Skeletal muscle satellite cell (primary cell): ENCODE measurements around the gene BANF1.

ENCODE experiments used
- H3K27me3 ChIP-seq: 2 replicates; pipeline ENCODE4 v1.7.0; 2013; ENCODE audit warnings: low read length; ENCODE audit not compliant: control insufficient read depth, insufficient read depth
- H3K36me3 ChIP-seq: 2 replicates; pipeline ENCODE4 v1.7.0; 2013; ENCODE audit warnings: mild to moderate bottlenecking, control low read depth, low read length; ENCODE audit not compliant: insufficient read depth
- H3K4me1 ChIP-seq: 2 replicates; pipeline ENCODE4 v1.7.0; 2013; ENCODE audit warnings: low read length; ENCODE audit not compliant: control insufficient read depth, insufficient read depth
- H3K4me2 ChIP-seq: 2 replicates; pipeline ENCODE4 v1.7.0; 2013; ENCODE audit warnings: mild to moderate bottlenecking, low read length
- H3K4me3 ChIP-seq: 2 replicates; pipeline ENCODE4 v1.7.0; 2013; ENCODE audit warnings: low read length
- H3K9ac ChIP-seq: 2 replicates; pipeline ENCODE4 v1.7.0; 2013; ENCODE audit warnings: mild to moderate bottlenecking, low read depth, low read length, moderate library complexity
- H3K9me3 ChIP-seq: replicated peaks from 2 replicates; pipeline ENCODE4 v1.7.0; 2013; ENCODE audit warnings: mild to moderate bottlenecking, control low read depth, low read length

BANF1 gene

GRCh38 chr11:66047541-66048365 lies 45.5 kb downstream of the BANF1 start:
- Histone ChIP-seq H3K27me3 (no peaks in the 10 kb centered on the region), H3K4me3 (no peak overlapping the region), H3K4me2 (no peak overlapping the region), H3K9ac (no peak overlapping the region), H3K36me3 (no peaks in the 10 kb centered on the region), H3K4me1 (peaks cover 21% of the 10 kb centered on the region), H3K9me3 (no peaks in the 10 kb centered on the region)

GRCh38 chr11:66048547-66049323 lies 46.4 kb downstream of the BANF1 start, which contains the start of gene GAL3ST3:
Gene GAL3ST3 (minus strand): TSS chr11:66049161. CDS start chr11:66045415, 3,746 bp downstream.
- Histone ChIP-seq H3K9ac (no peak within 1 kb of the TSS), H3K4me3 (no peak within 1 kb of the TSS), H3K9me3 (no peaks in the 10 kb centered on the region), H3K36me3 (no peaks in the 10 kb centered on the region), H3K4me1 (peaks cover 28% of the 10 kb centered on the region), H3K27me3 (no peaks in the 10 kb centered on the region), H3K4me2 (no peak within 1 kb of the TSS)

- Histone ChIP-seq H3K27me3 (no peaks in the 10 kb centered on the region), H3K9me3 (no peaks in the 10 kb centered on the region), H3K36me3 (peaks cover 13% of the 10 kb centered on the region), H3K4me1 (peaks cover 24% of the 10 kb centered on the region), H3K4me3 (no peak overlapping the region), H3K9ac (peak overlapping the region; percentile 98), H3K4me2 (peak overlapping the region; percentile 80)
Observed at GRCh38 chr11:66050581-66051231, 48.4 kb downstream of the BANF1 start.

- H3K4me2 ChIP-seq = peak overlapping the region; percentile 80
- H3K9me3 ChIP-seq = no peaks in the 10 kb centered on the region
- H3K27me3 ChIP-seq = no peaks in the 10 kb centered on the region
- H3K4me3 ChIP-seq = peak overlapping the region; percentile 98
- peaks cover 19% of the 10 kb centered on the region for H3K36me3 ChIP-seq
- H3K4me1 ChIP-seq = peaks cover 24% of the 10 kb centered on the region
- H3K9ac ChIP-seq = peak overlapping the region; percentile 98
Observed at GRCh38 chr11:66051371-66051765, 49.1 kb downstream of the BANF1 start.

- peak within 1 kb of the TSS; percentile 80 for H3K4me2 ChIP-seq
Observed at GRCh38 chr11:66051766-66052663, 49.7 kb downstream of the BANF1 start, which contains the start of gene SF3B2. Gene SF3B2 (plus strand): TSS chr11:66052364. CDS start chr11:66052385, 21 bp downstream.

GRCh38 chr11:66052664-66052982 lies 50.3 kb downstream of the BANF1 start:
- Histone ChIP-seq H3K27me3 (no peaks in the 10 kb centered on the region), H3K4me2 (peak overlapping the region; percentile 80), H3K36me3 (peaks cover 31% of the 10 kb centered on the region), H3K9ac (peak overlapping the region; percentile 98), H3K4me3 (peak overlapping the region; percentile 98), H3K4me1 (peaks cover 22% of the 10 kb centered on the region), H3K9me3 (no peaks in the 10 kb centered on the region)

More at GRCh38 chr11:66051766-66052663, 49.7 kb downstream of the BANF1 start, which contains the start of gene SF3B2:
- Histone ChIP-seq H3K36me3 (peaks cover 26% of the 10 kb centered on the region), H3K4me3 (peak within 1 kb of the TSS; percentile 98), H3K4me1 (peaks cover 24% of the 10 kb centered on the region), H3K9me3 (no peaks in the 10 kb centered on the region), H3K9ac (peak within 1 kb of the TSS; percentile 98), H3K27me3 (no peaks in the 10 kb centered on the region)
